Sciatic nerve (tissue), 2 donors: ENCODE measurements around the gene ACOXL. TPM values are rescaled to one million over a fixed set of nuclear protein-coding genes. Genes with fewer than 3 reads are reported as not detected.
A peak's percentile ranks its signal among the peaks of the same experiment; 100 is the strongest.
"Not testable (repeated sequence)": the region's sequence is repeated elsewhere in the genome, so short reads cannot be mapped to it uniquely, and the experiment has no call there.

ENCODE experiments used
- ATAC-seq: fragments of 200-7000 bp; cut with Tn5 transposase; one replicate; pipeline ENCODE4 v1.9.1; 2020; ENCODE audit warnings: mild to moderate bottlenecking, moderate library complexity
- DNase-seq: peaks from one replicate; pipeline ENCODE4 v3.0.0-alpha.2; 2020; ENCODE audit warnings: low spot score
- intact Hi-C: fragments of 100-400 bp; cut with DNase I; formaldehyde crosslinking; loops from one replicate; pipeline ENCODE4 v1.14.2; 2022
- total RNA-seq: library from RNA; stranded (reverse); fragmentation: NEBNext Ultra II Directional; extraction: Animal tissue kit (Norgen Biotek cat#: 25700); gene quantifications from one replicate; pipeline ENCODE4 v1.2.1, GENCODE V29; 2021
- donor health status: DM: no; HTN: no; CAD: no.
- donor health status: DM: no; HTN: no; CAD: no.

Gene ACOXL
- total RNA-seq, 1 donor from 2014 or later = not detected

DNA sequence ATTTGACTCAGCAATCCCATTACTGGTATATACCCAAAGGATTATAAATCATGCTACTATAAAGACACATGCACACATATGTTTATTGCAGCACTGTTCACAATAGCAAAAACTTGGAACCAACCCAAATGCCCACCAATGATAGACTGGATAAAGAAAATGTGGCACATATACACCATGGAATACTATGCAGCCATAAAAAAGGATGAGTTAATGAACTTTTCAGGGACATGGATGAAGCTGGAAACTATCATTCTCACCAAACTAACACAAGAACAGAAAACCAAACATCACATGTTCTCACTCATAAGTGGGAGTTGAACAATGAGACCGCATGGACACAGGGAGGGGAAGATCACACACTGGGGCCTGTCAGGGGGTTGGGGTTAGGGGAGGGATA is 350.3 kb downstream of the ACOXL start:
- DNase-seq, intact Hi-C loops, ATAC-seq: not testable (repeated sequence)

DNA sequence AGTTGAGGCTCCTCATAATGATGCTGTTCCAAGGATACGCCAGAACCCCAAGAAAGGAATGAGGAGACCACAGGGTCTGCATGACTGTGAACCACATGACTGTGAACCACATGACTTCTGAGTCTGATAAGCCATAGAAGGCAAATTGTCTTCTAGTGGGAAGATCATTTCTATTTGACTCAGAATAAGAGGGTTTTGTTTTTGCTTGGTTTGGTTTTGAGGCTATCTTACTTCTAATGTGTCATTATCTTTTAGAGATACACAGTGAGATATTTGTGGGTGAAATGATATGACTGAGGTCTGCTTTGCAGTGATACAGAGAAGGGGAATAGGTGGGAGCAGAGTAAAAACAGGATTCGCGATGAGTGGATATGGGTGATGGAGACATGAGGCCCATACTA is 359.4 kb downstream of the ACOXL start:
- DNase-seq = no peak
- intact Hi-C loops = no loop called here
- no peak for ATAC-seq

DNA sequence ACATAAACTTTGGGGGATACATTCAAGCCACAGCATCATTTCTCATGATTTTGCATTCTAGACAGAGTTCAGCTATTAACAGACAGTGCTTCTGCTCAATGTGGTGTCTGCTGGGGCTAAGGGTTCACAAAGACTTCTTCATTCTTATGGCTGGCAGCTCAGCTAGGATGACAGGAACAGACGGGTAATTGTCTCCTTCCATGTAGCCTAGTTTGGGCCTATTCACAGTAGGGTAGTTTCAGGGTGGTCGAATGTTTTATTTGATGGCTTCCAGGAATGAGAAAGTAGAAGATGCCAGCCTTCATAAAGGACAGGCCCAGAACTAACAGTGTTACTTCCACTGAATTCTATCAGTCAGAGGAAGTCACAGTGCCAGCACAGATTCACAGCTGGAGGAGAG is 362.3 kb downstream of the ACOXL start:
- no peak for DNase-seq
- intact Hi-C loops = no loop called here
- no peak for ATAC-seq

GRCh38 chr2:111095434-111095833 is 363.1 kb downstream of the ACOXL start:
- no peak for ATAC-seq
- no peak for DNase-seq
- intact Hi-C loops = no loop called here

- DNase-seq = no peak
- ATAC-seq = no peak
- intact Hi-C loops = no loop called here
Measured at GRCh38 chr2:111099402-111099801, 367.0 kb downstream of the ACOXL start.

DNA sequence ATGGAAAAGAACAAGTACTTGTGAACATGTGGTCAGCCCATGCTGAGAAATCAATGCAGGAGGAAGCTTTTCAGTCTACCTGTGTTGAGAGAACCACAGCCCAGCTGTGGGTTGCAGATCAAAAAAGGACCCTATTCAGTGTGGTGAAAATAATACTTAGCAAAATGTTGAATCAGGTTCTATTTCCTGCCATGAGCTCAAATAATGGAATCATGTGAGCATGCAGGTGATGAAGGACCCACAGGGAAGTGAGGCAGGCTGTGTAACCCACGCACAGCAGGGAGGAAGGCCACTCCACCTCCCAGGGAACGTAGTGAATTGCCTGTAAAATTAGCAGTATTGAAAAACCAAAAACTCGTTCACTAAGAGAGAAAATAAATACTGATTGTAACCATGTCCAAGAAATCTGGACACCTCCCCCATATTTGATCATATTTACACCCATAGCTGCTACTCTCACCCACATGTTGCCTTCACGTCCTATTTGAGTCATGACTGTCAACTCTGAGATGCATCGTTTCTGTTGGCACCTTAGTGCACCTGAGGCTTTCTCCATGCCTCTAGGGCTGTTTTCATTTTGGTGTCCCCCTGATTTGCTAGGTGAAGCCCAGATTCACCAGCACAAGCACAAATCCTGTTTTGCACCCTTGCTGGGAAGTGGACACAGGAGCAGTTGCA is 367.9 kb downstream of the ACOXL start:
- DNase-seq (no peak), ATAC-seq (no peak)
- intact Hi-C loops = no loop called here

DNA sequence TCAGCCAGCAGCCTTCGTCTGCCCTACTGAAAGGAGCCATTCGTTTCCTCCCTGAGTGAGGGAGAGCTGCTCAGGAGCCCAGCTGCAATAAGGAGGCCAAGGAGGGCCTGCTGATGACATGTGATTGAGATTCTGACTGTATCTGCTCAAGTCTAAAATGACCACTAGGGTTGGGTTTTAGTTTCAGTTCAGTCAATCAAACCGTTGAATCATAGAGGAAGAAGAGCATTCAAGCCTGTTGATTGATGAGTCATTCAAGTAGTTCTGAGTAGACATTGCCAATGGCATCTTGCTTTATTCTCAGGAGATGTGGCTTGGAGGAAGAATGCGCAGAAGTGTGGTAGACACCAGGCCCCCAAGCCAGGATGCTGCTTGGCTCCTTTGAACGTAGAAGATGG is 368.4 kb downstream of the ACOXL start:
- DNase-seq = no peak
- intact Hi-C loops = no loop called here
- ATAC-seq = no peak

DNA sequence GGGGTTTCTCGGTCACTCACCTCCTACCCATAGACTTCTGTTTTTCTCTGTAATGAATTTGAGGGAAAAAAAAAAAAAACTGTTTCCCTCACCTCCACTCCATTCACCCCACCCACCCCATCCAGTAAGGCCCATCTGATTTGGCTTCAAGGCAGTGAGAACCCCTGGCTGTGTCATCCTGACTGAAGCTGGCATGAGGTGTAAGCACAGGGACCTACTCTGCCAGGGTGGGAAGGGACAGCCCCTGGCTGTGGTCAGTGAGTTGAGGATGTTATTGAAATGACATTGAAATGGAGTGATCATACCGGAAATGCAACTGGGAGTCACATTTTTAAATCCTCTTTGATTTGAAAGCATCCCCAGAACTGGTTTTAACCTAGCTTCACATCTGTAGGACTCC is 369.2 kb downstream of the ACOXL start:
- intact Hi-C loops = no loop called here
- DNase-seq = no peak
- no peak for ATAC-seq

DNA sequence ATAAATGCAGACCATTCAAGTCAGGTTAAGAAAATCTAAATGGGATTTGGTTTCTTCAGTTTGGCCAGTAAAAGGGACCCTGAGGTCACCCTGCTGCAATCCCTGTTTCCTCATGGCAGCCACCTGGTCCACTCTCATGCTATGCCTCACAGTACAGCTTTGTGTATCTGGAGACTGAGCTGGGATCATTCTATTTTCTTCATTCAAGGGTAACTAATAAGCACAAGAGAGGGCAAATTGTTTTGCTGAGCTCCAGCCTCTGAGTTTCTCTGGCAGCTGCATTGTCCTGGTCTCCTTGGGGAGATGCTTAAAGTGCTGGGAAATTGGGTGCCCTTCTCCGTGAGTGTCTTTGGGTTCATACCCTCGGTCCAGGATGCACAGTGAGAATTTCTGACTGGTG is 369.8 kb downstream of the ACOXL start:
- ATAC-seq (no peak), DNase-seq (no peak)
- intact Hi-C loops = no loop called here

GRCh38 chr2:111105926-111106325 is 373.6 kb downstream of the ACOXL start:
- intact Hi-C loops = no loop called here
- no peak for ATAC-seq

DNA sequence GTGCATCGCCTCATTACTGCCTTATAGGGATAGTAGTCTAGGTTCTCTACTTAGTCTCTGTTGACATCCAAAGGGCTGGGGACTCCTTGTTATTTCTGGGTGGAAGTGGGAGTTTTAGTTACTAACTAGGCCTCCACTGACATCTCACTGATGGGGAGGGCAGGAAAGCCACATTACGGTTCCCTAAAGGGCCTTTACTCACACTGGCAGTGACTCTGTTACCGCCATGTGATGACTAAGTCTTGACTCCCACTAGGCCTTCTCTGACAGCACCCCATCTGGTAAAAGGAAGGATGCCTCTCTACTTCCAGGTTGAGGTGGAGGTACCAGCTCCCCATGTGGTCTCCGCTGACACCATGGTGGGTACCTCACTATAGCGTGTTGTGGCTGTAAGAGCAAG is 374.3 kb downstream of the ACOXL start:
- DNase-seq = no peak
- no peak for ATAC-seq
- intact Hi-C loops = no loop called here

More at GRCh38 chr2:111105926-111106325, 373.6 kb downstream of the ACOXL start:
- DNase-seq = no peak

GRCh38 chr2:111108745-111109271 is 376.4 kb downstream of the ACOXL start:
- DNase-seq (no peak), ATAC-seq (no peak)
- intact Hi-C loops = no loop called here

DNA sequence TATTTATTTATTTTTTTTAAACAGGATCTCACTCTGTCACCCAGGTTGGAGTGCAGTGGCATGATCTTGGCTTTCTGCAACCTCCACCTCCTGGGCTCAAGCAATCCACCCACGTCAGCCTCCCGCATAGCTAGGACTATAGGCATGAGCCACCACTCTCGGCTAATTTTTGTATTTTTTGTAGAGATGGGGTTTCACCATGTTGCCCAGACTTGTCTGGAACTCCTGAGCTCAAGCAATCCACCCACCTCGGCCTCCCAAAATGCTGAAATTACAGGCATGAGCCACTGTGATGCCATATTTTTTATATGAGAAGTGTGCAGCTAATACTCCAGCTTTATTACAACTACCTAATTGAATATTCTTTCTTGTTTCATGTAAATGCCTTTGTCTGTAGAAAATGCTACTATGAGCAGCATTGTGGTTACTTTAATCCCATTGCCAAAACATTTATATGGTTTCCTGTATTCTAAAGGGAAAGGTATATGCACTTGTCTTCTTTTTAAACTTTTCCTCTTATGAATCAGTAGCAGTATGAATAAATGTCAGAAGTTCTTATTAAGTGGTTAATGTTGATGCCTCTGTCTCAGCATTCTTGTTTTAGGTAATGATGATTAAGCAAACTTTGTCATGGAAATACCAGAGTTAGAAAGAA is 378.9 kb downstream of the ACOXL start:
- intact Hi-C loops = no loop called here
- ATAC-seq (no peak), DNase-seq (no peak)

GRCh38 chr2:111113838-111114237 is 381.5 kb downstream of the ACOXL start:
- DNase-seq = no peak
- intact Hi-C loops = no loop called here
- no peak for ATAC-seq

DNA sequence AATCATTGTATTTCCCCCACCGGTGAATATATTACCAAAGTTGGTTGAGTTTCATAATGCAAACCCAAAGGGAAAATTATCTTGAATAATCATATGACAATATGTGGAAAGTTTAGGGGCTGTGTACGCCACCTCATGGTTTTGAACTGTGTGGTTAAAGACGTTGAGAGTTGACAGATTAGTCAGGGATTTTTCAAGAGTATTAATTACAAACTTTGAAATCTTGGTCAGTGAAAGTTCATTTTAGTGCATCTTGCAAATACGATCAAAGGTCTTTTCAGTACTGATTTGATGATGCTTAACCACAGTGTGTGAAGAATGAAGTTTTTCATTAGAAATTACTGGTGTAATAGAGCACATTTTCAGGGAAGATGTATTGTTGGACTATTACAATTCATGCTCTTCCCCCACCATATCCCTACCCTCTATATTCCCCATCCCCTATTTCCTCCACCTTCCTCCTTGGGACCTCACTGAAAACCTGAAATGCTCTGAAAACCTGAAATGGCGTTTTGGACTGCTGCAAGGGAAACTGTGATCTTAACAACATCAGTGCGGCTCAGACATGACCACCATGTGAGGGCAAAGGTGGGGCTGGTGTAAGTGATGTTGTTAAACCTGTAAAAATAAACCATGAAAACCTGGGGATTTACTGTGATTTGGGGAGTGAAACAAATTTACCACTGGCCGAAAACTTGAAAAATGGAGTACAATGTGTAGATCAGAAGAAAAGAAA is 383.8 kb downstream of the ACOXL start:
- DNase-seq = no peak
- no peak for ATAC-seq
- intact Hi-C loops = no loop called here

DNA sequence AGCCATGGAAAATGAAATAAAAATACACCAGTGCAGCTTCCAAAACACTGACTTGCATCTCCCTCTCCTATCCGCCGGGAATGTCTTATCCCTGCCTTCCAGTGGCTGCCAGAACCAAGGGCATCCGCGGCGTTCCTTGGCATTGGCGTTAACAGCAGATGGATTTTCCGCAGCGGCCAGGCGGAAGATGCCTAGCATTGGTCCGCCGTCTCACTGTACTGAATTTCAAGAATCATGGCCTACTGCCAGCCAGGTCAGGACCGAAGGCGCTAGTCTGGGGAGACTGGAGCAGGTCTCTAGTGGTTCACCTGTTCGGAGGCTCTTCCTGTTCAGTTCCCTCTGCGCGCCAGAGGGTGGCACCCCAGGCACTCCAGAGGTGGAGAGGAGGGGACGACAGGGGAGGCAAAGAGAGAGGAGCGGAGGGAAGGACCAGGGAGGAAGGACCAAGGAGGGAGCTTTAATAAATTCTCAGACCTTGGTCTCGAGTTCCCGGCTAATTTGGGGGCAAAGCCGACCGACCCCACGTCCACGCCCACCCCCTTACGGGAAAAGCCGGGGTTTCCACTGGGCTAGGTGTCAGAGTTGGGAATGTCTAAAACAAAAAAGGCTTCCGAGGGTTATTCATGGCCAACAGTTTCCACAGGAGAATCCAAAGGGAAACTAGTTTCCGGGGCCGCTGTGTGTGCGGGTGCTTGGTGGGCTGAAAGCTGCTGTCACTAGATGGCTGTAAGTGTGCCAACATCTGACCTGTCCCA is 384.6 kb downstream of the ACOXL start:
- ATAC-seq (peak; percentile 79), DNase-seq (peak; percentile 86)
- intact Hi-C loops = no loop called here

DNA sequence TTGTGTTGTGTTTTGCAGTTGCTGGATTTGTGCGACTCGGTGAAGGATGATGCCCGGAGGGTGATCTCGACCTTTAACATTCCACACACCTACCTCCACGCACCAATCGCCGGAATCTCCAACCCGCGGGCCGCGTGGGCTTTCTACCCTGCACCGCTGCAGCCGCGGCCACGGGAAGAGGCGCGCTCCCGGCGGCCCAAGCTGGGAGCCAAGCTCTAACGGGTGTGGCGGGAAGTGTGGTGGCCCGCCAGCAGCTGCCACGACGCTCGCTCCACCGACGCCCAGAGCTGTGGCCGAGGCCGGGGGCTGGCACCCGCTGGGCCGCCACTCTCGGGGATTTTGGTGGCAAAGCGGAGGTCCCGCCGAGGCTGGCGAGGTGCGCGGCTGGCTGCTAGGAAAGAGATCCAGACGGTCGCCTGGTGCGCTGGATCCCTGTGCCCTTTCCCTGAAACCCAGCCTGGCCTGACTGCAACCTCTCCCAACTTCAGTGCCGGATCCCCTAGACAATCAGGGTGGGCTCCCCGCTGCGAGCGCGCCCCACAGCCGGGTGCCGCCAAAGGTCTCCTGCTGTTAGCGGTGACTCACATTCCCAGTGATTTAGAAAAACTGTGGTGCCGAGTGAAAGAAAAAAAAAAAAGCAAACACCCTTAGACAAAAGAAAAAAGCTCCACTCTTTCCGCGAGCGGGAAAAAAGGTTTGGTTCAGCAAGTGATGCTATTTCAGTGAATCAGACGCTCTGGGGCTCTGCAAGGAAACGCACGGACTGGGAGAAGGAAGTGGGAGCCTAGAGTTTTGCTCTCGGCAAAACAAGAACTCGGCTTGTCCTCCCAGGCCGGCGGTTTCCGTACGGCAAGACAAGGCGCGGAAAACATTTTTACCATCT is 385.5 kb downstream of the ACOXL start:
- ATAC-seq = no peak
- intact Hi-C loops = no loop called here

GRCh38 chr2:111118481-111118980 is 386.2 kb downstream of the ACOXL start:
- intact Hi-C loops = no loop called here
- DNase-seq (peak; percentile 61), ATAC-seq (no peak)

More for the DNA sequence above, 385.5 kb downstream of the ACOXL start:
- peak; percentile 64 for DNase-seq
